H1 (cell line): Measurements from ENCODE around the gene PSPC1. TPM values are rescaled to one million over a fixed set of nuclear protein-coding genes. Genes with fewer than 3 reads are reported as not detected.

ENCODE experiments used
- CTCF ChIA-PET: fragments of 300-600 bp; sonication (Branson Sonifier 250); formaldehyde crosslinking; loops from one replicate; lab custom pipeline; 2021; ENCODE audit not compliant: partially characterized antibody; lab: Charles Lee
- POLR2A ChIA-PET: fragments of 300-600 bp; sonication (Branson Sonifier 250); formaldehyde crosslinking; loops from one replicate; lab custom pipeline; 2021; ENCODE audit warnings: inconsistent platforms; ENCODE audit not compliant: partially characterized antibody; lab: Charles Lee
- DNase-seq, 2 experiments: peaks; one replicate each; pipeline versions ENCODE4 v3.0.0 to v3.0.0-alpha.2; 2010 to 2022; ENCODE audit warnings: low spot score in 2 of 2, low read depth in 1 of 2, mixed read lengths in 1 of 2
- FAIRE-seq: peaks from 2 replicates; lab custom pipeline; 2011; peaks lifted over from hg19 to GRCh38; lab: Jason Lieb, UNC
- H2AFZ ChIP-seq: 2 replicates; pipeline ENCODE4 v1.8.1; 2012; ENCODE audit warnings: low read length, inconsistent platforms
- H2AK5ac ChIP-seq: 2 replicates; pipeline ENCODE4 v1.6.1; 2013; ENCODE audit warnings: low read depth, low read length
- H2BK120ac ChIP-seq: replicated peaks from 2 replicates; pipeline ENCODE3; 2013; ENCODE audit warnings: low read depth, low read length, inconsistent platforms
- H2BK12ac ChIP-seq: 2 replicates; pipeline ENCODE4 v1.6.1; 2013; ENCODE audit warnings: low read depth, low read length
- H2BK15ac ChIP-seq: 2 replicates; pipeline ENCODE4 v1.6.1; 2013; ENCODE audit warnings: low read length
- H2BK20ac ChIP-seq: 2 replicates; pipeline ENCODE4 v1.6.1; 2013; ENCODE audit warnings: low read length
- H2BK5ac ChIP-seq: 2 replicates; pipeline ENCODE4 v1.6.1; 2013; ENCODE audit warnings: low read depth, low read length
- H3K14ac ChIP-seq: 2 replicates; pipeline ENCODE4 v1.6.1; 2013; ENCODE audit warnings: inconsistent platforms; ENCODE audit not compliant: insufficient read length
- H3K18ac ChIP-seq: 2 replicates; pipeline ENCODE4 v1.6.1; 2013; ENCODE audit warnings: low read length; ENCODE audit errors: extremely low read depth
- H3K23ac ChIP-seq: 2 replicates; pipeline ENCODE4 v1.6.1; 2013; ENCODE audit warnings: inconsistent platforms; ENCODE audit not compliant: insufficient read length
- H3K23me2 ChIP-seq: 2 replicates; pipeline ENCODE4 v1.6.1; 2013; ENCODE audit warnings: low read depth, low read length
- H3K27ac ChIP-seq: 2 replicates; pipeline ENCODE4 v1.6.1; 2011; ENCODE audit warnings: low read depth, low read length, inconsistent platforms
- H3K27me3 ChIP-seq, 4 experiments: replicated peaks in 1 of 4; 1 replicate in 1 of 4; 2 replicates in 3 of 4; pipeline versions ENCODE4 v1.6.1 to v1.8.1; 2011 to 2013; ENCODE audit warnings: low read length in 3 of 4, mild to moderate bottlenecking in 3 of 4, inconsistent platforms in 2 of 4, mixed read lengths in 2 of 4, moderate library complexity in 1 of 4; ENCODE audit not compliant: control insufficient read depth in 3 of 4, insufficient read depth in 3 of 4; ENCODE audit errors: extremely low read depth in 1 of 4
- H3K36me3 ChIP-seq, 4 experiments: 2 replicates each; pipeline versions ENCODE4 v1.6.1 to v1.8.1; 2011 to 2013; ENCODE audit warnings: mild to moderate bottlenecking in 4 of 4, low read length in 3 of 4, moderate library complexity in 2 of 4, control low read depth in 1 of 4, inconsistent platforms in 1 of 4; ENCODE audit not compliant: insufficient read depth in 4 of 4, control insufficient read depth in 2 of 4
- H3K4ac ChIP-seq: replicated peaks from 2 replicates; pipeline ENCODE3; 2013; ENCODE audit warnings: low read length, low read depth, mixed read lengths, inconsistent platforms; ENCODE audit not compliant: insufficient read length
- H3K4me1 ChIP-seq, 4 experiments: replicated peaks in 1 of 4; 1 replicate in 1 of 4; 2 replicates in 3 of 4; pipeline versions ENCODE4 v1.6.1 to v1.8.1; 2011 to 2013; ENCODE audit warnings: low read length in 3 of 4, inconsistent platforms in 2 of 4, mixed read lengths in 1 of 4; ENCODE audit not compliant: insufficient read depth in 4 of 4, control insufficient read depth in 3 of 4
- H3K4me2 ChIP-seq, 2 experiments: 2 replicates each; pipeline versions ENCODE4 v1.6.1 to v1.8.1; 2011 to 2013; ENCODE audit warnings: low read depth in 2 of 2, low read length in 2 of 2, control low read depth in 1 of 2, inconsistent platforms in 1 of 2, mild to moderate bottlenecking in 1 of 2; ENCODE audit not compliant: insufficient read depth in 1 of 2
- H3K4me3 ChIP-seq, 4 experiments: fragments of 200-600, 300-600 bp in 1 of 4; sonication (generic), shearing (Covaris generic), sonication (Bioruptor Twin) in 1 of 4; 2 replicates each; pipeline versions ENCODE4 v1.5.1 to v1.8.1; 2011 to 2016; ENCODE audit warnings: low read length in 4 of 4, low read depth in 3 of 4, control low read depth in 2 of 4, inconsistent platforms in 2 of 4, mild to moderate bottlenecking in 2 of 4, mixed read lengths in 1 of 4, moderate library complexity in 1 of 4; ENCODE audit not compliant: insufficient read depth in 2 of 4; ENCODE audit errors: extremely low read depth in 1 of 4
- H3K56ac ChIP-seq: replicated peaks from 2 replicates; pipeline ENCODE3; 2013; ENCODE audit warnings: low read depth, mild to moderate bottlenecking, mixed read lengths, low read length, inconsistent platforms; ENCODE audit not compliant: insufficient read length
- H3K79me1 ChIP-seq: 2 replicates; pipeline ENCODE4 v1.6.1; 2013; ENCODE audit warnings: low read depth, low read length, control low read depth
- H3K79me2 ChIP-seq, 2 experiments: 2 replicates each; pipeline versions ENCODE4 v1.6.1 to v1.8.1; 2012 to 2013; ENCODE audit warnings: low read length in 2 of 2, mild to moderate bottlenecking in 2 of 2, inconsistent platforms in 1 of 2; ENCODE audit not compliant: insufficient read depth in 2 of 2, control insufficient read depth in 1 of 2
- H3K9ac ChIP-seq, 4 experiments: replicated peaks in 1 of 4; 1 replicate in 1 of 4; 2 replicates in 3 of 4; pipeline versions ENCODE4 v1.6.1 to v1.8.1; 2011 to 2013; ENCODE audit warnings: low read depth in 3 of 4, low read length in 3 of 4, control low read depth in 2 of 4, mild to moderate bottlenecking in 2 of 4, moderate library complexity in 2 of 4, inconsistent platforms in 1 of 4; ENCODE audit errors: extremely low read depth in 1 of 4
- H3K9me3 ChIP-seq, 2 experiments: 2 replicates each; pipeline versions ENCODE4 v1.6.1 to v1.8.1; 2012 to 2013; ENCODE audit warnings: mild to moderate bottlenecking in 2 of 2, moderate library complexity in 2 of 2, control low read depth in 1 of 2, inconsistent platforms in 1 of 2, low read depth in 1 of 2, low read length in 1 of 2, mixed read lengths in 1 of 2; ENCODE audit not compliant: insufficient read depth in 2 of 2
- H4K20me1 ChIP-seq, 2 experiments: replicated peaks in 1 of 2; 2 replicates each; pipeline versions ENCODE3 to v1.8.1; 2011 to 2013; ENCODE audit warnings: inconsistent platforms in 2 of 2, low read length in 2 of 2, mild to moderate bottlenecking in 1 of 2; ENCODE audit not compliant: insufficient read depth in 2 of 2, control insufficient read depth in 1 of 2
- H4K5ac ChIP-seq: 2 replicates; pipeline ENCODE4 v1.6.1; 2013; ENCODE audit warnings: low read length, low read depth, mixed read lengths, inconsistent platforms; ENCODE audit not compliant: insufficient read length
- H4K8ac ChIP-seq: 2 replicates; pipeline ENCODE4 v1.8.0; 2013; ENCODE audit warnings: mild to moderate bottlenecking, moderate library complexity, low read length, inconsistent platforms; ENCODE audit not compliant: insufficient read depth; ENCODE audit errors: extremely low read depth
- H4K91ac ChIP-seq: replicated peaks from 2 replicates; pipeline ENCODE3; 2013; ENCODE audit warnings: low read length, mixed read lengths, inconsistent platforms; ENCODE audit not compliant: insufficient read length
- EZH2 ChIP-seq: fragments of 200-600 bp; sonication (generic); IDR thresholded peaks from 2 replicates; pipeline ENCODE4 v1.7.1; 2012; ENCODE audit warnings: low read depth, mild to moderate bottlenecking, moderate library complexity, low read length, inconsistent platforms; ENCODE audit not compliant: severe bottlenecking
- RBBP5 ChIP-seq: IDR thresholded peaks from 2 replicates; pipeline ENCODE4 v1.7.1; 2012; ENCODE audit warnings: low read depth, mild to moderate bottlenecking, inconsistent platforms, low read length, moderate library complexity, borderline replicate concordance
- SAP30 ChIP-seq: fragments of 300-600 bp; sonication (generic); IDR thresholded peaks from 2 replicates; pipeline ENCODE4 v1.7.1; 2012; ENCODE audit warnings: low read length, moderate library complexity, mild to moderate bottlenecking, inconsistent platforms; ENCODE audit not compliant: insufficient read depth, insufficient replicate concordance
- TEAD4 ChIP-seq: IDR thresholded peaks from 2 replicates; pipeline ENCODE4 v1.6.1; 2012; ENCODE audit warnings: low read depth, low read length, inconsistent platforms, mixed read lengths
- YY1 ChIP-seq: IDR thresholded peaks from 2 replicates; pipeline ENCODE4 v1.6.1; 2011; ENCODE audit warnings: low read depth, mild to moderate bottlenecking, low read length
- WGBS, 2 experiments: shearing (Covaris generic) in 1 of 2; methylation state at CpG; one replicate each; pipeline versions ENCODE4 v1.1.6 to v1.1.7; 2013 to 2015; ENCODE audit warnings: low lambda C conversion rate in 2 of 2, mixed read lengths in 2 of 2, inconsistent platforms in 1 of 2, low coverage in 1 of 2, missing lambda C conversion rate in 1 of 2; ENCODE audit not compliant: insufficient replicate concordance in 2 of 2, insufficient coverage in 1 of 2, insufficient read length in 1 of 2; ENCODE audit errors: extremely low coverage in 1 of 2, missing lambda C conversion rate in 1 of 2; 5-methylcytosine and 5-hydroxymethylcytosine counted together
- polyA plus RNA-seq, 7 experiments: library from polyadenylated mRNA; depleted of rRNA in 3 of 7; stranded (reverse) in 5 of 7; unstranded in 2 of 7; fragments of >200 nt in 5 of 7; fragments of 200-250 nt in 2 of 7; gene quantifications; 1 replicate in 5 of 7; 2 replicates in 1 of 7; 4 replicates in 1 of 7; pipeline versions ENCODE4 v1.2.1 to v1.2.3, GENCODE V29; 2011 to 2013; ENCODE audit warnings: missing spikeins in 2 of 7, mixed read lengths in 2 of 7
- total RNA-seq: library from RNA; stranded (reverse); fragmentation: NEBNext Ultra II Directional; extraction: Animal tissue kit (Norgen Biotek cat#: 25700); gene quantifications from 2 replicates; pipeline ENCODE4 v1.2.1, GENCODE V29; 2021

PSPC1 gene
- total and polyA plus RNA-seq, 2 of the 8 experiments (the other 6 are each of a cell fraction or from before 2014, with no cell fraction given): 53.4 to 97.4 TPM

DNA sequence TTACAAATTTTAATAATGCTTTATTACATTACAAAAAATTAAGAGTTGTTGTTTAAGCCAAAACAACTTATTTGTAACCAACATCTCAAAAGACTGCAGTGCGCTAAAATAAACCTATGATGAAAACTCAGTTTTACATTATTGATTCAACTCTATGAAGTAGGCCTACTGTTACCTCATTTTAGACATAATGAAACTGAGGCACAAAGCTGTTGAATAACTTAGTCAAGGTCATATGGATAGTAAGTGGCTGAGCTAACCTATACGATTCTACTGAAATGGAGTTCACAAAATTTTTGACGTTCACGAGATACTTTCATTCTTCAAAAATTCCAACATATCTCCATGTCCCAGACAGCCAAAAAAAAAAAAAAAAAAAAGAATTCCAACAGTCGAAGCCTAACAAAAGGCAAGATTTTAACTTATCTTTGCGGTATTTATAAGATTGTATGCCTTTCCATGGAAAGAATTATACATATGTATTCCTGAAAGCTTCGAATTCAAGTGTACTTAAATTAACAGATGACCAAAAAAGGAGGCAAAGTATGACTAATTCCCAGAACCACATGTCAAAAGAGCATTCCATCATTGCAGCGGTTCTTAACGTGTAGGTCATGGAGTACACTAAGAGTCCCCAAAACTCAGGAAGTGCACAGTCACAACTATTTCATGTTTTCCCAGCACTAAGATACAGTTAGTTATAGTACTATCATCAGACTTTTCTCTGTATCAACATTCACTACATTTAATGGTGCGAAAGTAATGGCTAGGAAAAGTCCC is 69.4 kb downstream of the PSPC1 start:
- Histone ChIP-seq H3K18ac (no peak overlapping the region), H3K23me2 (no peaks in the 10 kb centered on the region), H3K9ac (no peak overlapping the region)
- no peak for DNase-seq
- TF ChIP-seq SAP30: no peak
- TF ChIP-seq YY1: no peak
- TF ChIP-seq TEAD4: no peak
- TF ChIP-seq EZH2: no peak
- no peak for TF ChIP-seq RBBP5
- TF ChIP-seq, all 59 proteins: peak for 0
- Histone ChIP-seq H3K56ac (no peak overlapping the region), H2BK5ac (no peak overlapping the region), H2BK20ac (no peak overlapping the region), H4K20me1 (peaks cover 0 to 2% of the 10 kb centered on the region in 2 experiments), H2BK15ac (no peak overlapping the region), H3K4me2 (no peak overlapping the region), H3K4me1 (no peaks in the 10 kb centered on the region), H3K4ac (no peak overlapping the region), H3K79me2 (peaks cover 0 to 22% of the 10 kb centered on the region in 2 experiments; a peak in 2 of 4 replicates), H3K79me1 (no peaks in the 10 kb centered on the region), H3K27me3 (no peaks in the 10 kb centered on the region), H3K9me3 (no peaks in the 10 kb centered on the region), H4K8ac (no peak overlapping the region), H2BK120ac (no peak overlapping the region), H3K27ac (no peak overlapping the region), H4K5ac (no peak overlapping the region), H3K14ac (no peak overlapping the region), H4K91ac (no peak overlapping the region), H2BK12ac (no peak overlapping the region), H3K36me3 (peaks cover 0 to 5% (median 0%) of the 10 kb centered on the region in 4 experiments; a peak in 1 of 8 replicates), H2AK5ac (no peak overlapping the region), H3K23ac (no peak overlapping the region), H2AFZ (no peak overlapping the region), H3K4me3 (no peak overlapping the region)
- 70% methylated on average over 10 of the region's 10 CpGs; no CpG with 5 or more reads in 1 of the 2 experiments for WGBS, 2 experiments
- CTCF ChIA-PET: no interaction called here
- POLR2A ChIA-PET: no interaction called here
- FAIRE-seq: no peak
